ENCODE data around the gene PDE6A.
"Not testable (repeated sequence)": the region's sequence is repeated elsewhere in the genome, so short reads cannot be mapped to it uniquely, and the experiment has no call there.

Gene PDE6A

DNA sequence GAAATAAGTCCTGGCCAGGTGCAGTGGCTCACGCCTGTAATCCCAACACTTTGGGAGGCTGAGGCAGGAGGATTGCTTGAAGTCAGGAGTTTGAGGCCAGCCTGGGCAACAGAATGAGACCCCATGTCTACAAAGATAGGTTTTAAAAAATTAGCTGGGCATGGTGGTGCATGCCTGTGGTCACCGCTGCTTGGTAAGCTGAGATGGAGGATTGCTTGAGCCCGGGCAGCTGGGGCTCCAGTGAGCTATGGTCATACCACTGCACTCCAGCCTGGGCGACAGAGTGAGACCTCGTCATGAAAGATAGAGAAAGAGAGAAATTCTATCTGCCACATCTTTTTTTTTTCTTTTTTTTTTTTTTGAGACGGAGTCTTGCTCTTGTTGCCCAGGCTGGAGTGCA is 86.1 kb downstream of the PDE6A start:
- DNase-seq = not testable (repeated sequence)

DNA sequence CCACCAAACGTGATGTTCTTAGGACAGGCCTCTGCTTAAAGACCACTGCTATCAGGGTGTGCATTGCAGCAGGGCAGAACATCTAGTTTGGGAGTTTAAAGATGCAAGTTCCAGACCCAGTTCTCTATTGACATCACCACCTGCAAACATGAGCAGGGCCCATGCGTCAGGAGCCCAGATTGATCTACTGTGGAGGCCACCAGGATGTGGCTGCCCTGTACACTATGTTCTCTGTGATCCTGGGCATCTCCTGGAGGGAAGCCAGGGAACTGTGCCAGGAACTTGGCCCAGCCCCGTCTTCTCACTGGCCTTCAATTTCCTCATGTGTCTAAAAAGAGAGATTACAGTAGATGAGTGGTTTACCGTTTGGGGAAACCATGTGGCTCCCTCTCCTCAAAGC is 87.1 kb downstream of the PDE6A start:
- DNase-seq = no peak

DNA sequence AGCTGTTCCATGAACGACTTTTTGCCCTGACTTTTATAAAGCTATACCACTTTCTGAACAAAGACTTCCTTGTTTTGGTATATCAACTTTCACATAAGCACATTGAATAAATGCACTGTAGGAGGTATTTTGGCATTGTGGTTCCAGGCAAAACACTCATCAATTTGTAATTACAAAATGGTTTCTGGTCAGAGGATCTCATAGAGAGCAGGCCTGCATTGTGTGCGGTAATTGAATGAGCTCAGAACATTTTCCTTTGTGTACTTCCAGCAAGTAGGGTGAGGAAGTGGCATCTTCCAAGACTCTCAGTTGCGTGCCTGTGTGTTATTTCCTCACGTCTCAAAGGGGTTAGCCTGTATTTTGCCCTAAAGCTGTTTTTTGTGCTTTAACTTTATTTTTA is 89.2 kb downstream of the PDE6A start:
- DNase-seq = no peak

DNA sequence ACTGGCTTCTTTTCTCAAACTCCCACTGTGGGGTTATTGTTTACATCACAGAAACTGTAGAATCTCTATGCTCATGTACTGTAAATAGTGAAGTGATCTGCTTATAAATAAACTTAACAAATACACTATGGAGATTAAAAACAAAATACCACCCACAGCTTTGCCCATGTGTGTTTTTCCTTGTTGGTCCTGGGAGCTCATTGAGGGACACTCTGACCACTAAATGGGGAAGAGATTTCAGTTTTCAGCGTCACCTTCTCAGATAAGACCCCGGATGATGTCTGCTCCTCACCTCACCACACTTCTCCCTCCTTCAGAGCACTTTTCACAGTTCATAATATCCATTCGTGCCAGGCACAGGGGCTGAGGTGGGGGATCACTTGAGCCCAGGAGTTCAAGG is 89.7 kb downstream of the PDE6A start:
- no peak for DNase-seq

DNA sequence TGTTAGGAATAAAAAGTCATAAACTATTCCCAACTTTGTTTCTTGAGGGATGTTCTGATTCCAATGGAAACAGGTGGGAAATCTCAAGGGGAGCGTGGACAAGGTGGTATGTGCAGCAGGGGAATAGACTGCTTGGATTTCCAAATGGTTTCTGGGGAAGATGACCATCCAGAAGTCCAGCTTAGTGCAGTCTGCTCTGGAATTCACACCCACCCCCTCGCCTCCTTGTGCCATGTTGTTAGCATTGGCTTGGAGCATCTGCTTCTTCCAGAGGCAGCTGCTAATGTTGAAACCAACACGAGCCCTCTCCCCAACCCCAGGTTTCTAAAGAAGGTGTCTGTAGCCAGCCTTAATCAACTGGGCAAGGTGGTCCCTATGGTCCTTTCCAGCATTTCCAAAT is 90.9 kb downstream of the PDE6A start:
- no peak for DNase-seq

DNA sequence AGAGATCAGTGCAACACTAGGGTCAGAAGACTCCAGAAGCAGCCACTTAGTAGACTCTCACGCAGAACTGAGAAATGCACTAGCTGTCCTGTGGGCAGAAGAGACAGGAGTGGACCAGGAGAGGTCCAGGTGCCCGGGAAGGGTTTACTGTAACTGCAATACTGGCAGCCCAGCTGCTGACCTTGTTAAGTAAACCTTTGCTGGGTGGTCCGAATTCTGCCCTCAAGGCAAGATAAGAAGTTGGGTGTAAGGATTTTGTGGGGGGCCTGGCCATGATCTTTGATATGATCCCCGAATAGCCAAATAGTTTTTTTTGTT is 91.3 kb downstream of the PDE6A start:
- DNase-seq = no peak

DNA sequence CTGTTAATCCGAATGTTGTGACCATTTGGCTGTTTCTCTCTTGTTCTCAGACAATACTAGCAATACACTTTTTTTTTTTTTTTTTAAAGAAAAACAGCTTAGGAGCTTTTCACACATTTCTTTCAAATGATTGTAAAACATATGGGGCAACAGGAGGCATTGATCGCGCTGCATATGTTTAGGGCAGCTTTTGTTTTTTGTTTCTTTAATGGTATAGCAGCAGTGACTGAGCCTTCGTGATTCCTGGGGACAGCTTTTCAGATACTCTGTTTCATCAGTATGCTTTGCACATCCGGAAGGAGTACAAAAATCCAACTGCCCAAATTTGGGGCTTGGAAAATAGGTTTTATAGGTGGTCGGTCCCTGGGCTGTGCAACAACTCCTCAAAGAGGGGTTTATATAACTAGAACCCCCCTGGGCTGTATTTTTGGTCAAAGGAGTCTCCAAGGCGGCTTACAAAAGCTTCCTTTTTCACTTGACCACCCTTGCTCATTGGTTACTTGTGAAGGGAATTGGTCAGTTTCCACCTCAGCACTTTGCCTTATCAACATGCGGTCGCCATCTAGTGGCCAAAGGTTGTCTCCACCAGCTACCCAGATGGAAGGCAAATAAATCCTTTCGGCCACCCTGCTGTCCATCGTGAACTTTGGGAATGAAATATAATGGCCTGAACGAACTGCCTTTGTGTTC is 91.8 kb downstream of the PDE6A start:
- peak; percentile 50 for DNase-seq

DNA sequence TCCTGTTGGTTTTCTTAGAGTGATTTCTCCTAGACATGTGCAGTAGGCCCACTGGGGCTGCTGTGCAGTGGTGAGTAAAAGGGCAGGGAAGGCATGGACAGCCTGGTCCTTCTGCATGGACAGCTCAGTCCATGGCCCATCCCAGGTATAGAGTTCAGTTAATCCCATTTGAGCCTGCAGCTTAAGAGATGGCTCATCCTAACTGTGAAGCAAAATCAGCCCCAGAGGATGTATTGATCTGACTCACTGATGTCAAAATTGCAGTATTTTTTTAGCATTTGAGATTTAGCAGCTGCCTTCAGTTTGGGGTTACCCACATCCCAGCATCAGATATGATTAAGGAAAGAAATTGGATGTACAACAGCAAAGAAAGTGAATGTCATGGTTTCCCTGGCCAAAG is 93.4 kb downstream of the PDE6A start:
- no peak for DNase-seq

DNA sequence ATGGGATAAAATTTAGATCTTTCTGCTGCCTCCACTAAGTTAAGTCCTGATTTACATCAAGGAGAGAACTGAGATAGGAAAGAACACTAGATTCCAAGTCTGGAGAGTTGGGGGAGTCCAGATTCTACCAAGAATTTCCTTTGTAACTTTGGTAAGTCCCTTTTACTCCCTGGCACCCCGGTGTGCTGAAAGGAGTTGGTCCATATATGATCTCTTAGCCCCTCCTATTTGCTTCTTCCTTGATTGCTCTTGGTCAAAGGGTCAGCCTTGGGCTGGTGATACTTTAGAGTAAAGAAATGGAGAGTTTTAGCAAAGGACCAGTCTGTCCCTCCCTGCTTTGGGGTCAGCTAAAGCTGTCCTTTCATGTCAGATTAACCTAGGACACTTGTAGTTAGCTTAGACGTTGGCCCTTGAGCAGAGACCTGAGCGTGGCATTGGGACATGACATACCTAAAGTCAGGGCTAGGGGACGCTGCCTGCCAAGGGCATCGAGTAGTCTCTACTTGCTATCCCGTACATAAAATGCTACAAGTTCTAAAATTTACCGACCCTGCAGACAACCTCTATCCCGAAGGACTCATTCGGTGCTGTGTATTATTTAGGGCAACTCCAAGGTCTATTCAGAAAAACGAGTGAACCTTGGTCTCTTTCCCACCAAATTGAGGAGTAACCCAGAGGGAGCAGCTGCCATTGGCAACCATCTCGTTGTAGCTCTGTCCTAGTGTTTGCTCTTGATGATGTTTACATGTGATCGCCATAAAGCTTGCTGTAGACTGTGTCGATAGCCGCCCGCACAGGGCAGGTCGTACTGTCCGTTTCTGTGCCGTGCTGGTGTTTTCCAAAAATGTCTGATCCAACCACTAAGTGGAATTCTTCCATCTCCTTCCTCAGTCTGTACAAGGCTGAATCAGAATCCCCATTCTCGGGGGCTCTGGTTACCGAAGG is 94.4 kb downstream of the PDE6A start:
- DNase-seq = no peak

DNA sequence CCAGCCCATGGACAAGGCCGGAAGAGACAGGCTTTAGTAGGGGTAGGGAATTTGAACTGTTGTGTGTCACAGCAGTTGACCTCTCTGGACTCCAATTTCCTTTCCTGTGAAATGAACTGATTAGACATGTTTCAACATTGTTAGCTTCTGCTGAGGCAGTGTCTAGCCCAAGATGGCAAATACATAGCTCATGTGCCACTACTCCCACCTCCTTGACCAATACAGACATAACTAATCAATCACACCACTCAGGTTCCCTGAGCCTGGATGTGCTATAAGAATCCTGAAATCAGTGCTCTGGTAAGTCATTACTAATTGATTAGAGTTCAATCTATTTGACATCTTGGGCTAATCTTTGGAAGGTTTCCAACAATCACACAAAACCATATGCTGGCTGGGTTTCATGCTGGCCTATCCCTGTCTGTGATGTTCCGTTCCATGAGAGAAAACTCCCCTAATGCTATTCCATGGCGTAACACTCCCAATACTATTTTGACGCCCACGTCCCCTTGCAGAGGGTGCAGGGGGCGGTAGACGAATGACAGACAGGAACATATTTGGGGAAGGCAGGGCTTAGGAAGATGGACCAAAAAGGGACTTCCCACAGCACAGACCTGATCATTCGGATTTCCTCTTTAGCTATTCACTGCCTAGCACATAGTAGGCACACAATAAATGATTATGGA is 95.2 kb downstream of the PDE6A start:
- DNase-seq = no peak

DNA sequence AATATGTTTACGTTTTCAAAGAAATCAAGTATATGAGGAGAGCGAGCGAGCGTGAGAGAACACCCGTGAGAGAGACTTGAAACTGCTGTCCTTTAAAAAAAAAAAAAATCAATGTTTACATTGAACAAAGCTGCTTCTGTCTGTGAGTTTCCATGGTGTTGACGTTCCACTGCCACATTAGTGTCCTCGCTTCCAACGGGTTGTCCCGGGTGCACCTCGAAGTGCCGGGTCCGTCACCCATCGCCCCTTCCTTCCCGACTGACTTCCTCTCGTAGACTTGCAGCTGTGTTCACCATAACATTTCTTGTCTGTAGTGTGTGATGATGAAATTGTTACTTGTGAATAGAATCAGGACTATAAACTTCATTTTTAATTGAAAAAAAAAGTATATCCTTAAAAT is 97.0 kb downstream of the PDE6A start:
- DNase-seq = no peak

DNA sequence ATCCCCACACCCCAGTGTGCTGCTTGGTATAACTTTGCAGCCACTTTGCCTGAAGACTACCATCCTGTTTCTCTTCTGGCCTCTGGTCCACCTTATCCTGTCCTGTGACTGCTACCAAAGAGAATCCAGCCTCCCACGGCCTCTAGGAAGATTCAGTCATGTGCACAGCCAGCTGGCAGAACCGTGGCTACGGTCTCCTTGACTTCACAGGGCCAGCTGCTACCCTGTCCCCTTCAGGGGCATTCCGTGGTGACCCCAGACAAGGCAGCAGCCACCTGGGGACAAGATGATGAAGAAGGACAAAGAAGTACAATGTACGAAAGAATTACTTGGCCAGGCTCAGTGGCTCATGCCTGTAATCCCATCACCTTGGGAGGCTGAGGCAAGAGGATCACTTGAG is 98.6 kb downstream of the PDE6A start:
- no peak for DNase-seq

DNA sequence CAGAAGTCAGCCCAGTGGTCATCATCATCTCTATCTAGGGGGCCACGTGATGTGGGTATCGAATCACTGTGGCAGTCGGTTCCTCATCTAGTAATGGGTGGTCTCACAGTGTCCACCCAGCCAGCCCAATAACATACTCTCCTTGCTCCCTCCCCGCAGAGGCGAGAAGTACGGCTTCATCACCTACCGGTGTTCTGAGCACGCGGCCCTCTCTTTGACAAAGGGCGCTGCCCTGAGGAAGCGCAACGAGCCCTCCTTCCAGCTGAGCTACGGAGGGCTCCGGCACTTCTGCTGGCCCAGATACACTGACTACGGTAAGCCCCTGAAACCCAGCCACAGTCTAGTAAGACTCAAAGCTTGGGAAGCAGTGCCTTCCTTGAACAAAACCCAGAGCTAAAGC is 99.0 kb downstream of the PDE6A start:
- no peak for DNase-seq

DNA sequence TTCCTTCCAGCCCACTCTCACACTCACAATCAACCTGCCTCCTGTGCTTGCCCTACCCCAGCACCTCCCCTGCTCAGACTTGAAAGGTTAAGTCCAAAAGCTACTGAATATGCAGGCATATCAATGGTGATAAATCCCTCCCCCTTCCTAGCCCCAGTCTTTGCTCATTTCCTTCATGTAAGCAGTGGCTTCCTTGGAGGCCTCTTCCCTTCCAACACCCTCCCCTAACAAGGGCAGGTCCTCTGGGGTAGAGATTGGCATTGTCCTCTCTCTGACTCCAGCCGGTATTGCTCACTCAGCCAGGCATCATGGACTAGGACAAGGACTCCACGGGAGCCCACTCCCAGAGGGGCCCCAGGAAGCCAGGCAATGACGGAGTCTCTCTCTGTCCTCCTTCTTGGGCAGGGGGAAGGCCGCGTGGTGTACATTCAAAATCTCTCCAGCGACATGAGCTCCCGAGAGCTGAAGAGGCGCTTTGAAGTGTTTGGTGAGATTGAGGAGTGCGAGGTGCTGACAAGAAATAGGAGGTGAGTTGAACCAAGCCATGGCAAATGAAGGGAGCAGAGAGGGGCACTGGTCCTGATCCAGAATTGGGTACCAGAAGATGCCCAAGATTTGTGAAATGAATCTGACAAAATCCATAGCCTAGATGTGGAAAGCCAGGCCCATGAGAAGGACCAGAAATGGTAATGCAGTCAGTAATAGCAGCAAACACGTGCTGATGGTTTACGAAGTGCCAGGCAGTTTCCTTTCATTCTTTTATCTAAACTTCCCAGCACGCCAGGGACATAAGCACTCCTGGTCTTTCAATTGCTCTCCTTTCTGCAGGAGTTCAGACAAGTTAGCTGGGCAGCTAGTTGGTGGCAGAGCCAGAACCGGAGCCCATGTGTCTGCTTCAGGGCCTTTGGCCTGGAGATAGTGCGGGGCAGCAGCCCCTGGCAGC is 102.5 kb downstream of the PDE6A start:
- no peak for DNase-seq

DNA sequence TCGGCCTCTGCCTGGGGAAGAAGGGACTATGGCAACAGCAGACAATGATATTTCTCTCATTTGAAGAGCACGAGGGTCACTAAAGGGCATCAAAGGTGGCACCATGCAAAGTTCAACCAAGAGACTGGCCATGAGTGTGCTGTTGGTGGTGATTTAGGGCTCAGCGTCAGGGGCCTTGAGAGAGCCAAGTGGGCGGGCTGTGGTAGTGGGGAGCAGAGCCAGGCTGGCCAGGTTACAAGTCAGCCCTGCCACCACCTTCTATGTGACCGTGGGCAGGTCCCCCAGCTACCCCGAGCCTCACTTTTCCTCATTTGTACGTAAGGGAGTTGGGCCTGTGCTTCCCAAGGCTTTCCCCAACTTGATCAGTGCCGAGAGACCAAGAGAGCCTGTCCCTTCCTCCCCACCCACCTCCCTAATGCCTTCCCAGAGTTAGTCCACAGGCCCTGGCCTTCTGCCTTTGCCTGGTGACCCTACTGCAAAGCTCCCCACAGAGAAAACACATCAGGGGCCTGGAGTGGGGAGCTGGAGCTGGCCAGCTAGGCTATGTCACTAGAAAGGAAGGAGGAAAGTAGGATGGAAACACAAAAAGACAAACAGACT is 104.3 kb downstream of the PDE6A start:
- no peak for DNase-seq

DNA sequence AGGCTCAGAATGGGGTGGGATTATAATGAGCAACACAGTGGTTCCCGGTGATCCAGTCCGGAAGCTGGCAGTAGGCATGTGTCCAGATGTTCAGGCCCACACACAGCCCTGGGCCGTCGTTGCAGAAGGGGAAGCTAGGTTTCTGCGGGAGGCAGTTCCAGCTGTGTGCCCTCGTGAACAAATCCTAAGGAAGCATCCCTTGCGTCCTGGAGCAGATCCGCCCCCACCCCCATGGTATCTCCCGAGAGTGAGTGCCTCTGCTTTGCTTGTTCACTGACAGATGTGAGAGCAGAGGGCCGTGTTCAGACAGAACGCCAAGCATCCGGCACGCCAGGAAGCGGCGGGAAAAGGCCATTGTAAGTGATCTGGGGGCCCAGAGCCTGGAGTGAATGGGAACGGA is 104.8 kb downstream of the PDE6A start:
- no peak for DNase-seq

DNA sequence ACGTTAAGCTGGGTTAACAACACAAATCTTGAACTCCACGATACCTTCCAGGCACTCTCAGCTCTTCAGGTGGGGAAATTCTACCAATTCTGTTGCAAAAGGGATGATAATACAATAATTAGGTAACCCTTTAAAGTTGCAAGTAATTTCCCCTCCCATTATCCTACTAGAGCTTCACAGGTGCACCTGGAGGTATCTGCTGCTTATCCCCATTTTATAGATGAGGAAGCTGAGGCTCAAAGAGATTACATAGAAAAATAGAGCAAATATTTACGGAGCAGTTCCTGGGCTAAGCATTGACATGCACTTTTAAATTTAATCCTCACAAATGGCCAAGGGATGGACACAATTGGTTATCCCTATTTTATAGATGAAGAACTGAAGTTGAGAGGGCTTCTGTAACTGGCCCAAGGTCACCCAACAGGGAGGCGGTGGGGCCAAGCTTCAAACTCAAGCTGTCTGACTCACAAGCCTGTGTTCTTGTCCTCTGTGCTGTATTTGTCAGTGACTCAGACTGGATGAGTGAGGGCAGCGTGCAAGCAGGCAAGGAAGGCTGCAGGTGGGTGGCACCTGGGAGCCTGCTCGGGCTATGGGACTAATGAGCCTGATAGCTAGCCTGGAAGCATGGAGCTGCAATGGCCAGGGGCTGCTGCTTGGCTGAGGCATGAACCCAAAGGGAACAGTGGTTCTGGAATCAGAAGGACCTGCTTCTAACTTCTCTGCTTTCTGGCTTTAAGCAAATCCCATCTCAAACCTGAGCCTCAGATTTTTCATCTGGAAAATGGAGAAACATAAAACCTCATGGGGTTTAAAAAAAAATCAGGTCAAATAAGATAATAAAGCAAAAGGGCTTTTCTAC is 105.5 kb downstream of the PDE6A start:
- no peak for DNase-seq

DNA sequence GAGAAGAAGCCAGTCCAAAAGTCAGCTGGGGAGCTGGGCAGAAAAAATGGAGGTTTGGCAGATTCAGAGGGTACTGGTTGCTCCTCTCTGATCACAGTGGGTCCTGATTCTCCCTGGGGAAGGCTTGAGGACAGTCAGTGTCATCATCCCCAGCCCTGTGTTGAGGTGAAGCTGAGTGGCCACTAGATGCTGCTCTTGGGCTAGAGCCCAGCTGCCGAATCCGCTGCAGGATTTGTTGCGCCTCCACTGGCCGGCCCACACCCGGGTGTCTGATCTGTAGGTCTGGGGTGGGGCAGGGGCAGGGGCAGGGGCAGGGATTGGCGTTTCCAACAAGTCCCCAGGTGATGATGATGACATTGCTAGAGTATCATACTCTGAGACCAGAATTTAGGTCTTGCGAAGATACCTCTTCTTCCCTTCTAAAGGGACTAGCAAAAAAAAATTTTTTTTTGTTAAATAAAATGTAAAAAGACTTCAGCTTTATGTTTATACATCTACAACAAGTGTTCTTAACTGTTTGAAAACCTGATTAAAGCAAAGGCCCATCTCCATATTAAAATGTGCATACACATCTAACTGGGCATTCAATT is 106.8 kb downstream of the PDE6A start:
- DNase-seq = peak; percentile 8

DNA sequence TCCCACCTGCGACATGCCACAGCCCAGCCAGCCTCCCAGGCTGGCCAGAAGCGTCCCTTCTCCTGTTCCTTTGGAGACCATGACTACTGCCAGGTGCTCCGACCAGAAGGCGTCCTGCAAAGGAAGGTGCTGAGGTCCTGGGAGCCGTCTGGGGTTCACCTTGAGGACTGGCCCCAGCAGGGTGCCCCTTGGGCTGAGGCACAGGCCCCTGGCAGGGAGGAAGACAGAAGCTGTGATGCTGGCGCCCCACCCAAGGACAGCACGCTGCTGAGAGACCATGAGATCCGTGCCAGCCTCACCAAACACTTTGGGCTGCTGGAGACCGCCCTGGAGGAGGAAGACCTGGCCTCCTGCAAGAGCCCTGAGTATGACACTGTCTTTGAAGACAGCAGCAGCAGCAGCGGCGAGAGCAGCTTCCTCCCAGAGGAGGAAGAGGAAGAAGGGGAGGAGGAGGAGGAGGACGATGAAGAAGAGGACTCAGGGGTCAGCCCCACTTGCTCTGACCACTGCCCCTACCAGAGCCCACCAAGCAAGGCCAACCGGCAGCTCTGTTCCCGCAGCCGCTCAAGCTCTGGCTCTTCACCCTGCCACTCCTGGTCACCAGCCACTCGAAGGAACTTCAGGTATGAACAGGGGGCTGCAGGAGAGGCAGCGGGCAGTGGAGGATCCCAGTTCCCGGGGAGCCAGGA is 108.0 kb downstream of the PDE6A start:
- DNase-seq = no peak

DNA sequence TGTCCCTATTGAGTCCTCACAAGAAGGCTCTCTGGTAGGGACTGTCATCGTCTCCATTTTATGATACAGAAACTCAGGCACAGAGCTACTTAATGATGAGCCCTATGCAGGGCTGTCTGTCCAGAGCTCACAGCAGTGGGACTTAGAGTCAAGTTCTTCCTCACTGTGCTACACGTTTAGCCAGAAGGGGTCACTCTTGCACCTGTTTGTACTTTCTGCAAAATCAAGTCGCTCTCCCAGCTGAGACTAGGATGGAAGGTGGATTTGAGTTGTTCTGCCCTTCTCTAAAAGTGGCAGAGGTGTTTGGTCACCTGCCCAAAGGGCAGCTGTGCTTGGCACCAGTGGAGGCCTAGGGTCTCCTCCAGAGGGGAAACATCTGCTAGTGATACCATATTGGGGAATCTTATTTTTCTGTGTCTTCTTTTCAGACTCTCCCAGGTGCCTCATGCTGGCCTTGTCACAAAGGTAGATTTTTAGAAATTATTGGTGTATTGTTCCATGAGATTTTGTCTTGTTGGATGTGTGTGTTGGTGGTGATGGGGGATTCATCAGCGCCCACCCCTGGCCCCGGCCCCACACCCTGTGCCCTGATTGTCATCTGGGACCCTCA is 110.2 kb downstream of the PDE6A start:
- peak; percentile 65 for DNase-seq

All from CD4-positive, alpha-beta T cell treated with Interleukin-17A for 4 hours (primary cell).